ENCODE results near the gene SRP9.
"Not testable (repeated sequence)": the region's sequence is repeated elsewhere in the genome, so short reads cannot be mapped to it uniquely, and the experiment has no call there.

SRP9 gene

DNA sequence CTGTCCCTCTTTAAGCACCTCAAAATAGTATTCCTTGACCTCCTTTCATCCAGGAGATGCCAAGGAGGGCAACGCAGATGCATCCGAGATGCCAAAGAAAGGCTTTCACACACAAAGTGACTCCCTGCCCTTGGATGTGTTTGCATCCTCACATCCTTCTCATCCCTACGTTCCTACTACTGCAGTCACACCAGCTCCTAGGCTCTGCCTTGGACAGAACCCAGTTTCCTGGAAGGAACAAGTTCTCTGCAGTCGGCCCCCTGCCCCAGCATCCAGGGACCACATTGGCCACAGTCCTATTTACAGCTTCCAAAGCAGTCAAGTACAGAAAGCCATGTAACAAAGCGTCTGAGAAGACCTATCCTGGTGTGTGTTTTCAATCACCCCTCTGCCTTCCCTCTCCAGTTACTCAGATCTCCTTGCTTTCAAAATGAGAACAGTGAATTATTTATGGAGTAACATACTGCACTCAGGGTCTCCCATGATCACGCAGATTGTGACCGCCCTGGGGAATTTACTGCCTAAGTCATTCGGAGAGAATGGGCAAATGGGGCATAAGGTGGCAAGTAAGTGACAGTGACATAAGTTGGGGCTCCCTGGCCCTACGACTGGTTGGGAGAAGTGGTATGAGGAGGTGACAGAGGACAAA lies 21.8 kb upstream of the SRP9 start:
- no peak for DNase-seq (ENCODE audit: low read depth)

DNA sequence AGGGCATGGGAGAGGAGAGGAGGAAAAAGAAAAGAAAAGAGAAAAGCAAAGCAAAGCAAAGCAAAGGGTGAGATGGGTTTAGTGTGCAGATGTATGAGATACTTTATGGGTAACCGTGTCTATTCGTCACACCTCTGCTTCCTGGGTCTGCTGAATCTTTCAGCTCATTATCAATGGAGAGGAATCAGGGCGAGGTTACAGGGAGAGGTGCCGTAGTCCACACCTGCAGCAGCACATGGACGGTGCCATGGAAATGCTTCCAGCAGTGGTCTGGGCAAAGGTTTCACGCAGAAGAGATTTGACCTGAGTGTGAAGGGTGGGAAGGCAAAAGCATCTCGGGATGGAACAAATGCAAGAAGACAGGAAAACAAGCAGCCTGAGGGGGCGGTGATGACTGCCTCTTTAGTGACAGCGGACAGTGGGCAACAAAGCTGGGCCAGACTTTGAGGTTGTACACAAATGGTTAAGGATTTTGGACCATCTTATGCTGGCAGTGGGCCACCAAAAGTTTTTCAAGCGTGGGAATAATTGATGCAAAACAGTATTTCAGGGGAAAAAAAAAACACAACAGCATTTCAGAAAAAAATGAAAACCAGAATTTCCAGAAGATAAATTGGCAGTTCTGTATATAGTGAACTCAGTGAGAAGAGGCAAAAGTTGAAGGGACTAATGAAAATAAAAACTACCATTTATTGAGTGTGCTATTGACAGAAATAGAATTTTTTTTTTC lies 19.5 kb upstream of the SRP9 start:
- DNase-seq (ENCODE audit: low read depth), result no peak

DNA sequence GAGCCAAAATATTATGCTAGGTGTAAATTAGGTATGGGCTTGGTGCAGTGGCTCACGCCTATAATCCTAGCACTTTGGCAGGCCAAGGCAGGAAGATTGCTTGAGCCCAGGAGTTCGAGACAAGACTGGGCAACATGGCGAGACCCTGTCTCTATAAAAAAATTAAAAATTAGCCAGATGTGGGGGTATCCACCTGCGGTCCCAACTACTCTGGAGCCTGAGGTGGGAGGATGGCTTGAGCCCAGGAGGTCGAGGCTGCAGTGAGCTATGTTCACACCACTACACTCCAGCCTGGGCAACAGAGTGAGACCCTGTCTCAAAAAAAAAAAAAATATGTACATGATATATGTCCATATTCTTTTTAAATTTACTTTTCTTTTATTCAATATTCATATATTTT lies 17.7 kb upstream of the SRP9 start:
- not testable (repeated sequence) for DNase-seq (ENCODE audit: low read depth)

DNA sequence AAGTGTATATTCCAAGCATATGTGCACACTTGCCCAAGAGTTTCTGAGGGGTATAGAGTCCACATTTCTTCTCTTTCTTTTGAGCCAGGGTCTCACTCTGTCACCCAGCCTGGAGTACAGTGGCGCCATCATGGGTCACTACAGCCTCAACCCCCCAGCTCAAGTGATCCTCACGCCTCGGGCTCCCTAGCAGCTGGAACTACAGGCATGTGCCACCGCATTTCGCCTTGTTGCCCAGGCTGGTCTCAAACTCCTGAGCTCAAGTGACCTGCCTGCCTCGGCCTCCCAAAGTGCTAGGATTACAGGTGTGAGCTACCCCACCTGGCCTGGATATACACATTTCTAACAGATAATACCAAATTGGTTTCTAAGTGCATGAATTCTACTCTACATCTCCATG lies 17.1 kb upstream of the SRP9 start:
- no peak for DNase-seq (ENCODE audit: low read depth)

DNA sequence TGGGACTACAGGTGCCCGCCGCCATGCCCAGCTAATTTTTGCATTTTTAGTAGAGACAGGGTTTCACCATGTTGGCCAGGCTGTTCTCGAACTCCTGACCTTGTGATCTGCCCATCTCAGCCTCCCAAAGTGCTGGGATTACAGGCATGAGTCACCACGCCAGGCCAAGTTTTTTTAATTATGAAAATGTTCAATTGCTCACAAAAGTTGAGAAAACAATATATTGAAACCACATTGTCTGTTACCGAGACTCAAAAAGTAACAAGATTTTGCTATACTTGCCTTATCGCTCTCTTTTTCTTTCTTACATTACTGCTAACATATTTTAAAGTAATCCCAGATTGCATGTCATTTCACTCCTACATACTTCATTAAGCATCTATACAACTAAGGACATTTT lies 16.2 kb upstream of the SRP9 start:
- not testable (repeated sequence) for DNase-seq (ENCODE audit: low read depth)

DNA sequence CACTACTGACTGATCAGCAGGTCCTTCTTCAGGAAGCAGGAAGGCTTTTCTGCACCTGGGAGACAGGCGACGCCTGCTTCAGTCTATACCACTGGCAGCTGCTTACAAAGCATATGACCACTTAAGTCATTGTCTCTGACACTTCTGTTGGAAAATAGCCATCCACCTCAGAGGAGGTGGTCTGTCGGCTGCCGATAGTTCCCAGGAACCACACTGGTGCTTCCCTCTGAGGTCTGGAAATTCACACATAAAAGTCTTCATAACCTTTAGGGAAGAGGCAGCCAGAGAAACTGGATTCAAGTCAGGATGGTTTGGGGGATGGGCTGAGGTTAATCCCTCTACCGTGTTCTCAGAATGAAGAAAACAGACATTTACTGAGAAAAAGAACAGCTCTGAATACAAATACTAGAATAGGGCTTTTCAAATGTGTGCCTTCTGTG lies 15.6 kb upstream of the SRP9 start:
- DNase-seq (ENCODE audit: low read depth), result no peak

DNA sequence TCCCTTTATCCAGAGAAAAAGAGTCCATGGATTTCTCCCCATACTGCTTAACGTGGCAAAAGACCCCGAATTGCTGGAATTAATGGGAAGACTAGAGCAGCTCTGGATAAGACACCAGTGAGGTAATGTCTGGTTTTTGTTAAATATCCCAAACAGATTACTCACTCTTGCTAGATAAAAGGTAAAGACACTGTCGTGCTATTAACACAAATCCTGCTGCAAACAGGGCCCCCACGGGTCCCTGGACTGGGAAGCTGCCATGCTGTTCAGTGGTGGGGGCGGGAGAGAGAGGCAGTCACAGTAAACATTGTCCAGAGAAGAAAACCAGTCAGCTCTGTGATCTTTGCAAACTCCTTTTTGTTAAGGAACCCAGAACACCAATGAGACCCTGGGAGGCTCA lies 15.2 kb upstream of the SRP9 start:
- DNase-seq (ENCODE audit: low read depth), result no peak

DNA sequence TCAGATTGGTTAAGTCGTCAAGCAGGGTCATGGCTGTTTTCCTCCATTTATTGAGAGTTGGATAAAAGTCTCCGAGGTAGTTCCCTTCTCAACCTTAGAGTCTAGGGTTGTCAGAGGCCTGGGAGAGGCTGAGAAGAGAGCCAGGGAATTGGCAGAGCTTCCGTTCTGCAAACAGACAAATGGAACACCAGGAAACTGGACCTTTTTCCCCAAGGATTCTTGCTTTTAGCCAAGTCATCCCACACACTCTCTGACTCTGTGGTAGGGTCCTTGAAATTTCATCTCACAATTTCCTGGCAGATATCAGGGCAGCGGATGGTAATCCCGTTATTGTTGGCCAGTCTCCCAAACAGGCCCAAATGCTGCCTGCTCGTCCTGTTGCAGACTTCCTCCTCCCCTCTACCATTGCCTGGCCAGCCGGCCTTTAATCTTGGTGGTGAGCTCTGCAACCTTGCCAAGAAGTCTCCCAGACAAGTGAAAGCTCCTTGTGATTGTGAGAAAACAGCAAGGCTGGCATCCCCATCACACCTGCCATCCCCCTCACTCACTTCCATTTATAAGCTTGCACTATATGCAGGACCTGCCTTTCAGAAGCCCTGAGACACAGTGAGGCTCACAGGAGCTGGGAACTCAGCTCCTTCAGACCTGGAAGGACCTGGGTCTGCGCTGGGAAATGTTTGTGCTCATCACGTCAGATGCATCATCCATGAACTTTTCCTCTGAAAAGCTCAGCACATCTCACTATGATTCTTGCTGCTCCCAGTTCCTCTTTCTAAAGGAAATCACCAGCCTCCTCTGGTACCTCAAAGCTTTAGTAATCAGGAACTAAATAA lies 13.7 kb upstream of the SRP9 start:
- peak; percentile 69 for DNase-seq (ENCODE audit: low read depth)

DNA sequence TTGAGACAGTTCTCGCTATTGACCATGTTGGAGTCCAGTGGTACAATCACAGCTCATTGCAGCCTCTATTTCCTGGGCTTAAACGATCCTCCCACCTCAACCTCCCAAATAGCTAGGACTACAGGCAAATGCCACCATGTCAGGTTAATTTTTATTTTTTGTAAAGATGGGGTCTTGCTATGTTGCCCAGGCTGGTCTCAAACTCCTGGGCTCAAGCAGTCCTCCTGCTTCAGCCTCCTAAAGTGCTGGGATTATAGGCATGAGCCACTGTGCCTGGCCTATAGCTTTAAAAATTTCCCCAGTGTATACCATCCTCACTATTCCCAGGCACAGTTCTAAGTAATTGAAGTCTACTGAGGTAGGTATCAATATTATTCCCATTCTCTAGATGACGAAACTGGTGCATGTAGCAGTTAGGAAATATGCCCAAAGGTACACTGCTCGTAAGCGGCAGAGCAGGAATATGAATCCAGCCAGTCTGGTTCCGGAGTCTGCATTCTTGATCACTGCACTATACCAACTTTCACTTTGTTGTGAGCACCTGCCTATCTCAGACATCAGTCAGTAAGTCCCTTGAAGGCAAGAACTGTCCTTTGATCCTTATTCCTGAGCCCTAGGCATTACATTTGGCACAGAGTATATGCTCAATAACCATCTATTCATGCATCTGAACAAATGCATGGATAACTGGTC lies 11.5 kb upstream of the SRP9 start:
- DNase-seq (ENCODE audit: low read depth), result no peak

DNA sequence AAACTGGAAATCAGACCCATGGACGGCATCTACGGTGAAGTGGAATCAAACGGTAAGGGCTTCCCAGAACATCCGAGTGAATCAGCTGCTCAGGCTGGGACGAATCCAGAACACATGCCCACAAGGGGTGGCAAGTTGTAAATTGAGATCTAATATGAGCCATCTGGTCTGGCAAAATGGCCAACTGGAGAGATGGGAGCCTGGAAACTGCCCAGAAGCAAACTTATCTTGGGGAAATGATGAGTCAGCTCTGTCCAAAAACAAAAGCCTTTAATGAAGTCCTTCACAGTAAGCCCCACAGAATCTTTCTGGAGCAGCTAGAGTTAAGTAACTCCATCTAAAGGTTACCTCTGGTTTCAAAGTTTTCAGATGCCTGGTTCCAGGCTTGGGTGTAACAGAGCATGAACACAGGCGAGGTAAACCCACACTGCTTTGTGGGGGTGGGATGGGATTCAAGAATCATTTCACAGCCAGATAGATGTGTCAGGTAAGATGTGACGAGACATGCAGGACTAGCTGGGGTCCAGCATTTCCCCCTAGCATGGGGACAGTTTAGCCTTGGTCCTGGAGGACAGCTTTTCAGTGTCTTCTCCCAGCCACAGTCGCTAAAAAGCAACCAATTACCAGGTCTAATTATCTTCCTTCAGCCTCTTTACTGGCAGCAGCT lies 10.5 kb upstream of the SRP9 start:
- peak; percentile 96 for DNase-seq (ENCODE audit: low read depth)

DNA sequence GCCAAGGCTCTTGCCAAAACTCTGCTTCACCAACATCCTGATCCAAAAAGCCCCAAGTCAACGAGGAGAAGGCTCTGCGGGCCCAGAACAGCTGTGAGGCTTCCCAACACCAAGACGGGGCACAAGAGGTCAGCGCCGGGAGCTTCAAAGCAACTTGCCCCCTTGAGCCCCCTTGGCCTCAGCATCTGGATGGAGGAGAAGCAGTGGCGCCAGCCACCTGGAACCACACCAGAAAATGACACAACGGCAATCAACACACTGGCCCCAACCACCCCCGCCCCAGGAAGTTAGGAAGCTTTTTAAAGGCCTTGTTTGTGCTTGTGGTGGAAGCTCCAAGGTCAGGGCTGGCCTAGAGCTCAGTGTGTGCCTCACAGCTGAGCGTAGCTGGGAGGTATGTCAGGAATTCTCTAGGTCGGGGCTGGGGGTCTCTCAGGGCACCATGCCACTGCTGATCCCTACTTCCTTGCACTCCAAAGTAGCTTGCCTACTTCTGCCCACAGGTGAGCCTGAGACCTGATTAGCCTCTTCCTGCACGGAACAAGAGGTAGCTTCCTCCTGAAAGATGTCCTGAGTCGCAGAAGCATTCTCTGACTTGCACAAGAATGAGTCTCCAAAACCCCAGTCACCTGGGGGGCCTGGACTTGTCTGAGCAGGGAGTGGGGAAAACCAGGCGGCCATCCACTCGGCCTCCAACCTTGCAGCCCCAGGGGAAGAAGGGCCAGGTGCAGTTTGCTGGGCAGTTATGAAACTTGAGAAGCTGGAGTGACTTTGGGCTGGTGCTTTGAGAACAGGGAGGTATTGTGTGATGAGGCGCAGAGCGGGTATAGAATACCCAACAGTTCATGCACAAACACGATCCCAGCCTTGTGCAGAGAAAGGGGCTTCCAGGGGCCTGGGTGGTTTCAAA lies 9.7 kb upstream of the SRP9 start:
- DNase-seq (ENCODE audit: low read depth), result peak; percentile 74

DNA sequence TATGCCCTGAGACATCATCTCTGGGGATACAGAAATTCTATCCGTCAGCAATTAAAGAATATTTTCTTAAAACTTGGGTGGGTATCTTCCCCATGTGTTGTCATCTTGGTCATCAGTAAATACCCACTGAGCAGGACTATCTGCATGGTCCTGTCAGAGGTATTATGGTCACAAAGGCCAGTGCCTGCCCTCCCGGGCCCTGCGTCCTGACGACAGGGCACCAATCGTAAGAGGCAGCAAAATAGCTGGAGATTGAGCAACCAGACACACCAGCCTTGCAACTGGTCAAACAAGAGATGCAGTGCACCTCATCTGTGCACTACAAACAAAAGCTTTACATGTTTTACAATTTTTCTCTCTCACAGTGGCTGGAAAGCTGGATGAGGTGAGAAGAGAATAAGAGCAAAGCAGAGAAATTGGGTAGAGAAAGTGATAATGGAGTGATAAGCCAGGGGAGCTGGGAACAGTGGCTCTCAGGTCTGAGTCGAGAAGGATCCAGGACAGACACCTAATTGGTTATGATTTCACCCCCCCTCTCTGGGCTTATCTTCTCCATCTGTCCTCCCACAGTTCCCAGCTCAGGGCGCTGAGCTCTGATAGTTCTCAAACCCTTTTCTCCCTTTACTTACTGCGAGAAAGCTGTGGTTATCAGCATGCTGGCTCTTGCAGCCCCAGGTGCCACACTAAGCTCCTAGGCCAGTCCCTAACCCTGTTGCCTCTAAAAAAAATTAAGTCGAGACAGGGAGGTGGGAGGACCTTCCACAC lies 8.8 kb upstream of the SRP9 start:
- DNase-seq (ENCODE audit: low read depth), result no peak

DNA sequence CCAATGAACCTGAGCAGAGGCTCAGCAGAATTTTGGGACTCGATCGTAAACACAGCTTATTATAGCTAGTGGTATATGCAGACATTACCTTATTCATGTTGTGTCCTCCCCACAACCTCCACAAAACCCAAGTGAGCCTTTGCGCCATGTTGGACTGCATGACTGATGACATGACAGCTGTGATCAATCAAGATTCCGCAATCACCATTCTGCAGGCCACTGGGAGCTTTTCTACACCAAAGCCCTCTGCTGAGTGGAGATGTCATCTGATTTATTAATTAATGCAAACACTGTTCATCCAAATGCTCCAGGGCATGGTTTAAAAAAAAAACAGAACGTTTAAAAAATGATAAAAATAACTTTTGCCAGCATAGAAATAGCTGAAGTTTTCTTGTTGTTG lies 7.9 kb upstream of the SRP9 start:
- DNase-seq (ENCODE audit: low read depth), result no peak

DNA sequence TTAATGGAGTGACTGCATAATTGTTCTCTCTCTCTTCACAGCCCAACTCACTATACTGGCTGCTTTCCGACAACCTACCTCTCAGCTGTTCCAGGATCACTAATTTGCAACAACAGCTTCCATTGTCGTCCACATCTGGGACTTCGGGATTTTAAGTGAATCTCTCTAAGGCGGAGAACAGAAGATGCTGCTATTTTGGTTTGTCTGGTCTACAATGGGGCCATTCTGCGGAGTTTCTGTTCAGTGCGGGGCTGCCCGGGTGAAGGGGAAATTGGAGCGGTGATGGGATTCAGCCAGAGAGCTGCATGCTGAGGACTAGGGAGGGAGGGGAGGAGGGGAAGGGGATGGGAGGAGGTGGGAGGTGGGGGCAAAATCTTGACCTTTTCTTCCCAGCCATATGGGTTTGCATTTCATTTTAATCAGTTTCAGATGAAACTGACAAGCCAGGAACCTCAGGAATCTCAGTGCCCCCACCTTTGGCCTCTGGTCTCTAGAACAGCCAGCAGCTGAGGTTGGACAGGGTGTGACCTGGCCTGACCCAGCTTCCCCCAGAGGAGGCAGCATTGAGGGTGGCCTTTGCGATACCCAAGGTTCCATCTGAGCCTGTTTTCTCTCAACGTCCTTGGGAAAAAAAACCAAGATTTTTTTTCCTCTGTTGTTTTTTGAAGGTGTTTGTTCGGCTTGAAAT lies 6.9 kb upstream of the SRP9 start:
- no peak for DNase-seq (ENCODE audit: low read depth)

DNA sequence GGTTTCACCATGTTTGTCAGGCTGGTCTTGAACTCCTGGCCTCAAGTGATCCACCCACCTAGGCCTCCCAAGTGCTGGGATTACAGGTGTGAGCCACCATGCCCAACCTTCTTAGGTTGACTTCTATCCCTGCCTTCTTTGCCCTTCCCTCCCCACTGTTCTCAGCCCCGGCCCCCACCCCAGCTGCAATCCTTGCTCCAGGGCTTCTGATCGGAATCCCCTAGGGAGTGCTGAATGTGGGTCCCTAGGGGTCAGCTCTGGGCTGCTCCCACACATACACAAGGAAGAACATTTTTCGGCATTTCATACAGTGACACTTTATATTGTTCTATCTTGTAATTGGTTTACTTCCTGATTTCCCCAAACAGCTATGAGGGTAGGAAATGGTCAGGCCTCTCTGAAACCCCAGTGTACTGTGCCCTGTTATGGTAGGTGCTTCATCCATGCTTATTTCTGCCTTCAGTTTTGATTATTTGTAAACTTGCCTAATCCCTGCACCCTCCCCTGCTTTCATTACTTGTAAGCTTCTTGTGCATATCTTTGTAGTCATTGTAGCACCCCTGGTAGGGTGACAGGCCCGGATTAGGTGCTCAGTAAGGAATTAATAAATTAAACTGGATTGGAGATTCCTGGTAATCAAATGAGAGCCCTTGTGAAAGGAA lies 5.8 kb upstream of the SRP9 start:
- no peak for DNase-seq (ENCODE audit: low read depth)

DNA sequence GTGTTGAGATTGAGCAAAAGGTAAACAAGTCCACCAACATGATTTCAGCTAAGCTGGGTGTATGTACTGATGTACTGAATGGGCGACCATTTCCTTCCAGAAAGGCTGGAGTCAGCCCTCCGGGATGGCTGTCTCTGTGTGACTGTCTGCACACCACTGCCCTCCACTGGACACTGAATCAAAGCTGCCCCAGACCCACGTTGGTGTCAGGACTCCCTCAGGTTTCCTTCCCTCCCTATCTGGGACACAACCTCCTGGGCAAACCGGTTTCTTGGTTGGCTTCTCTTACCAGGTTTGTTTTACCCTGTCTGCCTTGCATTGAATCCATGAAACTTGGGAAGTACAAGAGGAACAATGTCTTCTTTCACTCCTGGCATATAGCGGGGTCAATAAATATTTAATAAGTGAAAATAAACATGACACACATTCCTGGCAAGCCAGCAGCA lies 5.3 kb upstream of the SRP9 start:
- DNase-seq (ENCODE audit: low read depth), result peak; percentile 90

DNA sequence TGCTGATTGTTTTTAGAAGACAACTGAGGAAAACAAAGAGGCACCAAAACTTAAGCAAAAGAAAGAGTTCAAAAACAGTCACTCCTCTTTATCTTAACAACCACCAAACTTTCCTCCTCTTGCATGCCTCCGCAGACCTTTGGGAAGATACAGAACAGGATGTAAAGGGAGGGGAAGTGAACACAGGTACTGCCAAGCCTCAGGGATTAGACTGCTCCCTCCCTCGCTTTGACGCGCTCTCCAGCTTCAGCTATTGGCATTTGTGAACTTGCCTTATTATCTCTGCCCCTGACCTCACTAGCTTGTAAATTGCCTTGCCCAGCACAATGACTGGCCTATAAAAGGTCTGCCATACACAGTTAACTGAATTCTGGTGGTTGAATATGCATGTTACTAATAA lies 4.8 kb upstream of the SRP9 start:
- no peak for DNase-seq (ENCODE audit: low read depth)

DNA sequence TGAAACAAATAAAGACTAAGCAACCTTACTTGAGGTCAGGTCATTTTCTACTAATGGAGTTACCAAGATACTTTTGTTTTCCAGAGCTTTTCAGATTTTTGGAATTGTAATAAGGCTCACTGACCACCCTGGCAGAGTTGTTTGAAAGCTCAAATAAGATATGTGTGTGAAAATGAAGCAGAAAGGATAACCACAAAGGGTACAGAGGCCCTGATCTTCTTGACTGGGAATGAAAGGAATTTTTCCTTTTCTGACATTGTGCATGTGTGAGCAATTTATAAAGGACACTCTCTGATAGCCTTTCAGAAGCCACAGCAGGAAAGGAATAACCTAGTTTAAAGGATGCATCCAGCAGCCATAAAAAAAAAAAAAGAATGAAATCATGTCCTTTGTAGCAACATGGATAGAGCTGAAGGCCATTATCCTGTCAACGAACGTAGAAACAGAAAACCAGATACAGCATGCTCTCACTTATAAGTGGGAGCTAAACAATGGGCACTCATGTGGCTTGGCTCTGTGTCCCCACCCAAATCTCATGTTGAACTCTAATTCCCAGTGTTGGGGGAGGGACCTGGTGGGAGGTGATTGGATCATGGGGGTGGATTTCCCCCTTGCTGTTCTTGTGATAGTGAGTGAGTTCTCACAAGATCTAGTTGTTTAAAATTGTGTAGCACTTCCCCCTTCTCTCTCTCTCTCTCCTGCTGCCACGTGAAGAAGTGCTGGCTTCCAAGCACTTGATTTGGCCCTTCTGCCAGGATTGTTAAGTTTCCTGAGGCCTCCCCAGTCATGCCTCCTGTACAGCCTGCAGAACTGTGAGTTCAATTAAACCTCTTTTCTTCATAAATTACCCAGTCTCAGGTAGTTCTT lies 3.1 kb upstream of the SRP9 start:
- peak; percentile 72 for DNase-seq (ENCODE audit: low read depth)

All from EH (cell line).